Gastrocnemius medialis (tissue), 4 donors: Measurements from ENCODE around the gene TFF1. TPM values are rescaled to one million over a fixed set of nuclear protein-coding genes. Genes with fewer than 3 reads are reported as not detected.

Experiments
- ATAC-seq, 2 donors: fragments of 150-250 bp; one replicate each; pipeline ENCODE4 v1.9.1; 2016
- DNase-seq, 2 donors: peaks; one replicate each; pipeline ENCODE4 v3.0.0-alpha.2; 2019
- H3K27ac ChIP-seq, 4 donors: fragments of 200-600 bp; sonication (generic); 1 replicate in 1 of 4; 2 replicates in 3 of 4; pipeline ENCODE4 v1.5.1; 2016 to 2018; ENCODE audit warnings: mild to moderate bottlenecking in 2 of 4, moderate library complexity in 1 of 4
- H3K27me3 ChIP-seq, 3 donors: fragments of 200-600 bp; sonication (generic) in 2 of 3; 1 replicate in 1 of 3; 2 replicates in 2 of 3; pipeline versions ENCODE4 v1.5.1 to v1.6.0; 2016 to 2019; ENCODE audit warnings: mild to moderate bottlenecking in 1 of 3, moderate library complexity in 1 of 3
- H3K36me3 ChIP-seq, 2 donors: fragments of 200-600 bp; sonication (generic) in 1 of 2; one replicate each; pipeline ENCODE4 v1.5.1; 2017 to 2018
- H3K4me1 ChIP-seq, 2 donors: fragments of 200-600 bp; sonication (generic) in 1 of 2; one replicate each; pipeline ENCODE4 v1.5.1; 2016 to 2017; ENCODE audit warnings: mild to moderate bottlenecking in 2 of 2
- H3K4me3 ChIP-seq, 4 donors: fragments of 200-600 bp; sonication (generic) in 3 of 4; 1 replicate in 1 of 4; 2 replicates in 3 of 4; pipeline ENCODE4 v1.5.1; 2016 to 2019; ENCODE audit warnings: mild to moderate bottlenecking in 2 of 4
- H3K9me3 ChIP-seq, 3 donors: fragments of 200-600 bp; sonication (generic) in 2 of 3; 1 replicate in 1 of 3; 2 replicates in 2 of 3; pipeline ENCODE4 v1.5.1; 2016 to 2019
- POLR2A ChIP-seq, 2 donors: fragments of 450-650 bp; IDR thresholded peaks; one replicate each; pipeline ENCODE4 v1.6.1; 2017; ENCODE audit warnings: antibody characterized with exemption in 2 of 2, mild to moderate bottlenecking in 2 of 2, moderate library complexity in 2 of 2
- in situ Hi-C, 4 donors: fragments of 200-750 bp; cut with MboI; loops; one replicate each; pipeline versions ENCODE4 v1.15.0 to v1.8.0; 2017; ENCODE audit warnings: low sequenced_read_pairs in 4 of 4
- intact Hi-C: fragments of 100-400 bp; cut with DNase I; formaldehyde crosslinking; loops from one replicate; pipeline ENCODE4 v1.15.1; 2023; ENCODE audit warnings: low total_unique reads
- total RNA-seq, 4 donors: library from RNA; depleted of rRNA; stranded (reverse); fragments of >200 nt; gene quantifications; one replicate each; pipeline versions ENCODE4 v1.1.0 to v1.2.3, GENCODE V29; 2016
- TF ChIP-seq, protein P1 (sequence below), 5 experiments: fragments of 450-650 bp in 3 of 5; fragments of 200-600 bp in 2 of 5; sonication (generic) in 2 of 5; IDR thresholded peaks in 4 of 5; conservative IDR thresholded peaks in 1 of 5; 1 replicate in 4 of 5; 2 replicates in 1 of 5; pipeline ENCODE4 v1.5.1; 2016 to 2019; ENCODE audit warnings: antibody characterized with exemption in 5 of 5, mild to moderate bottlenecking in 3 of 5, moderate library complexity in 3 of 5

Gene TFF1
- total RNA-seq, 4 donors from 2014 or later = not detected

- H3K27me3 ChIP-seq = no peaks in the 10 kb centered on the region
- H3K4me3 ChIP-seq = no peak overlapping the region
- ATAC-seq (no peak), DNase-seq (no peak)
- in situ Hi-C loops = loop anchor here in 1 of 4 donors (25.0 kb wide), 1 partner anchor 494 kb away; no protein-coding TSS in a partner anchor
- no peaks in the 10 kb centered on the region for H3K36me3 ChIP-seq
- H3K9me3 ChIP-seq = no peaks in the 10 kb centered on the region
- peaks cover 0 to 3% of the 10 kb centered on the region in 2 donors for H3K4me1 ChIP-seq
- TF ChIP-seq, protein P1, sequence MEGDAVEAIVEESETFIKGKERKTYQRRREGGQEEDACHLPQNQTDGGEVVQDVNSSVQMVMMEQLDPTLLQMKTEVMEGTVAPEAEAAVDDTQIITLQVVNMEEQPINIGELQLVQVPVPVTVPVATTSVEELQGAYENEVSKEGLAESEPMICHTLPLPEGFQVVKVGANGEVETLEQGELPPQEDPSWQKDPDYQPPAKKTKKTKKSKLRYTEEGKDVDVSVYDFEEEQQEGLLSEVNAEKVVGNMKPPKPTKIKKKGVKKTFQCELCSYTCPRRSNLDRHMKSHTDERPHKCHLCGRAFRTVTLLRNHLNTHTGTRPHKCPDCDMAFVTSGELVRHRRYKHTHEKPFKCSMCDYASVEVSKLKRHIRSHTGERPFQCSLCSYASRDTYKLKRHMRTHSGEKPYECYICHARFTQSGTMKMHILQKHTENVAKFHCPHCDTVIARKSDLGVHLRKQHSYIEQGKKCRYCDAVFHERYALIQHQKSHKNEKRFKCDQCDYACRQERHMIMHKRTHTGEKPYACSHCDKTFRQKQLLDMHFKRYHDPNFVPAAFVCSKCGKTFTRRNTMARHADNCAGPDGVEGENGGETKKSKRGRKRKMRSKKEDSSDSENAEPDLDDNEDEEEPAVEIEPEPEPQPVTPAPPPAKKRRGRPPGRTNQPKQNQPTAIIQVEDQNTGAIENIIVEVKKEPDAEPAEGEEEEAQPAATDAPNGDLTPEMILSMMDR (IDR thresholded peaks at IDR 0.05 in 4 of 5, conservative IDR thresholded peaks at IDR 0.05 in 1 of 5) = no peak
- TF ChIP-seq POLR2A (IDR thresholded peaks at IDR 0.05) = no peak
- H3K27ac ChIP-seq = no peak overlapping the region
- intact Hi-C loops = no loop called here
Observed at GRCh38 chr21:42317826-42318746, 48.2 kb downstream of the TFF1 start.

GRCh38 chr21:42317341-42317741 is 49.0 kb downstream of the TFF1 start:
- H3K27me3 ChIP-seq = no peaks in the 10 kb centered on the region
- TF ChIP-seq, protein P1 (IDR thresholded peaks at IDR 0.05 in 4 of 5, conservative IDR thresholded peaks at IDR 0.05 in 1 of 5) = no peak
- no peak for TF ChIP-seq POLR2A (IDR thresholded peaks at IDR 0.05)
- no peak for DNase-seq
- H3K27ac ChIP-seq = no peak overlapping the region
- H3K4me3 ChIP-seq = no peak overlapping the region
- peaks cover 0 to 3% of the 10 kb centered on the region in 2 donors for H3K4me1 ChIP-seq
- in situ Hi-C loops = loop anchor here in 1 of 4 donors (25.0 kb wide), 1 partner anchor 495 kb away; no protein-coding TSS in a partner anchor
- ATAC-seq = no peak
- intact Hi-C loops = no loop called here
- no peaks in the 10 kb centered on the region for H3K36me3 ChIP-seq
- H3K9me3 ChIP-seq = no peaks in the 10 kb centered on the region

DNA sequence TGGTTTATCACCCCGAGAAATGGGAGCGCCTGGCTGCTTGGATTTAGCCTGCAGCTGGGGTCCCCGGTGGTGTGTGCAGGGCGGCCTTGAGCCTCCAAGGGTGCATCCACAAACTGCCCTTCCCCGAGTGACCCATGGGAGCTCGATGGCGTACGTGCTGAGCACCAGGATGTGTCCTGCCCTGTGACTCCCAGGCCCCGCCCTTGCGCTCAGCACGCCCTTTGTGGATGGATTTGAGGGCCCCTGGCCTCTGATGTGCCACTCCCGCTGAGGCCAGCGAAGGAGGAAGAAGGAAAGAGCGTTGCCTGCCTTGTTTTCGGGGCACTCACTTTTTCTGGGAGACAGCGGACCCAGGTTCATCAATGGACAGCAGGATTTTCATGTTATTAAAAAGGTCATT is 49.4 kb downstream of the TFF1 start:
- DNase-seq (no peak), ATAC-seq (no peak)
- H3K27me3 ChIP-seq = no peaks in the 10 kb centered on the region
- TF ChIP-seq, protein P1 (IDR thresholded peaks at IDR 0.05 in 4 of 5, conservative IDR thresholded peaks at IDR 0.05 in 1 of 5) = no peak
- TF ChIP-seq POLR2A (IDR thresholded peaks at IDR 0.05) = no peak
- H3K4me1 ChIP-seq = peaks cover 0 to 3% of the 10 kb centered on the region in 2 donors
- H3K9me3 ChIP-seq = no peaks in the 10 kb centered on the region
- in situ Hi-C loops = loop anchor here in 1 of 4 donors (25.0 kb wide), 1 partner anchor 495 kb away; no protein-coding TSS in a partner anchor
- no peak overlapping the region for H3K27ac ChIP-seq
- intact Hi-C loops = no loop called here
- H3K4me3 ChIP-seq = no peak overlapping the region
- H3K36me3 ChIP-seq = no peaks in the 10 kb centered on the region

- intact Hi-C loops (no loop called here), in situ Hi-C loops (loop anchor here in 1 of 4 donors (25.0 kb wide), 1 partner anchor 497 kb away; no protein-coding TSS in a partner anchor)
- Histone ChIP-seq H3K4me1 (peaks cover 0 to 3% of the 10 kb centered on the region in 2 donors), H3K27ac (no peak within 1 kb of the TSS), H3K4me3 (no peak within 1 kb of the TSS), H3K27me3 (no peaks in the 10 kb centered on the region), H3K36me3 (no peaks in the 10 kb centered on the region), H3K9me3 (no peaks in the 10 kb centered on the region)
- no peak for TF ChIP-seq POLR2A (IDR thresholded peaks at IDR 0.05)
- TF ChIP-seq, protein P1 (IDR thresholded peaks at IDR 0.05 in 4 of 5, conservative IDR thresholded peaks at IDR 0.05 in 1 of 5) = no peak
- DNase-seq (no peak), ATAC-seq (no peak)
Observed at GRCh38 chr21:42315296-42315891, 50.9 kb downstream of the TFF1 start, which contains the start of gene TFF3. Gene TFF3, minus strand, starts transcription at chr21:42315409. Its CDS starts 35 bp downstream, at chr21:42315374.
